Measurements from ENCODE around the gene SEPTIN2.

Gene SEPTIN2

DNA sequence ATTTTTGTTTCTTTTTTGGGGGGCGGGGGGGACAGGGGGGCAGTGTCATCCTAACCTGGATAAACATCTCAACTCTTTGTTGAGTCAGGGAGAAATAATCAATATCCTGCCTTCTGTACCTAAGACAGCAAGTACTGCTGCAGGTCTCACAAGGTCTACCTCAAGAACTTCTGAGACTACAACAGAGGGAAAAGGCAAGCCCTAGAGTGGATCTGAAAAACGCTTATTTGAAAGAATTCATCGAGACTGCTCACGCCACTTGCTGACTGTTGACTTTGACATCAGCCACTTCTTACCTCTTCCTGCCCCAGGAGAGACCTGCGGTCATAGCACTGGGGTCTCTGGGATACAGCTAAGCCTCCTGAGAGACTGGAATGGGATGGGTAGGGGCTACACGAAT is 8.7 kb upstream of the SEPTIN2 start:
- H4K12ac ChIP-seq (ENCODE audit: low read depth, low read length) = no peak overlapping the region
- H3K18ac ChIP-seq (ENCODE audit: low read length) = no peak overlapping the region
- no peak overlapping the region for H2BK12ac ChIP-seq (ENCODE audit: low read length)
- DNase-seq = no peak
- no peak overlapping the region for H3K27ac ChIP-seq (ENCODE audit: low read depth, low read length)
- peaks cover 39% of the 10 kb centered on the region for H3K79me2 ChIP-seq (ENCODE audit: control insufficient read depth, insufficient read depth, low read length, poor library complexity)
- H4K91ac ChIP-seq (ENCODE audit: low read depth, low read length) = no peak overlapping the region
- no peak overlapping the region for H2BK120ac ChIP-seq (ENCODE audit: insufficient read depth, low read length, poor library complexity)
- no peak overlapping the region for H3K14ac ChIP-seq (ENCODE audit: low read length)
- no peak overlapping the region for H2AFZ ChIP-seq (ENCODE audit: insufficient read depth, low read length, poor library complexity)
- no peak overlapping the region for H3K23ac ChIP-seq (ENCODE audit: low read length)
- H3K79me1 ChIP-seq (ENCODE audit: low read length) = no peaks in the 10 kb centered on the region
- no peak overlapping the region for H3K4me2 ChIP-seq (ENCODE audit: low read length)
- no peaks in the 10 kb centered on the region for H3K9me3 ChIP-seq (ENCODE audit: insufficient read depth, low read depth, low read length)
- no CpG with 5 or more reads among the region's 6 CpGs for WGBS (ENCODE audit: extremely low coverage, insufficient coverage, insufficient read length)
- H4K8ac ChIP-seq (ENCODE audit: low read depth, low read length) = no peak overlapping the region
- H3K4ac ChIP-seq (ENCODE audit: low read depth, low read length) = peak overlapping the region; percentile 63
- peaks cover 0 to 3% of the 10 kb centered on the region in 2 experiments for H3K36me3 ChIP-seq (ENCODE audit: control insufficient read depth in 1 of 2, insufficient read depth in 2 of 2, low read length in 2 of 2)
- H3K27me3 ChIP-seq (ENCODE audit: insufficient read depth, low read length) = no peaks in the 10 kb centered on the region
- no peak overlapping the region for H2BK5ac ChIP-seq (ENCODE audit: low read depth, low read length, poor library complexity)
- H3K9ac ChIP-seq (ENCODE audit: low read length) = no peak overlapping the region
- H3K4me3 ChIP-seq (ENCODE audit: low read depth, low read length) = no peak overlapping the region
- no peak overlapping the region for H2AK5ac ChIP-seq (ENCODE audit: low read length)
- peaks cover 9 to 15% of the 10 kb centered on the region in 2 experiments for H3K4me1 ChIP-seq (ENCODE audit: control insufficient read depth in 1 of 2, insufficient read depth in 2 of 2, low read length in 2 of 2)

DNA sequence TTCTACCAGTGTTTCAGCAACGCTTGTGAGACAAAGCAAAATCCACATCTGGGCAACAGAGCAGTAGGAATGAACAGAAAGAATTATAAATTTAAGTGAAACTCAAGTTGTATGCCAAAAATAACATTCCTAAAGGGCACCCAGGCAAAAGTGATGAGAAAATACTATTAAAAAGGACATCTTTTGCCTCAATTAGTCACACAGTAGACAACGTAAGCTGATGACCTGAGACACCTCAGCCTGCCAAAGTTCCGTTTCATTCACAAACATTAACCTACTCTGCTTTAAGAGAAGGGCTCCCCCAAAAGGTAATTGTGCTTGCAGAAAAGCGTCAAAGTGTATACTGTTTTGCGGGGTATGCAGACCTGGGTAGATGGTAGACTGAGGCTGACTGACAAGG is 7.5 kb upstream of the SEPTIN2 start:
- H2BK12ac ChIP-seq (ENCODE audit: low read length) = no peak overlapping the region
- no peaks in the 10 kb centered on the region for H3K9me3 ChIP-seq (ENCODE audit: insufficient read depth, low read depth, low read length)
- no peak overlapping the region for H3K23ac ChIP-seq (ENCODE audit: low read length)
- H3K4me1 ChIP-seq (ENCODE audit: control insufficient read depth in 1 of 2, insufficient read depth in 2 of 2, low read length in 2 of 2) = peaks cover 9 to 12% of the 10 kb centered on the region in 2 experiments
- no peak overlapping the region for H2AFZ ChIP-seq (ENCODE audit: insufficient read depth, low read length, poor library complexity)
- DNase-seq = no peak
- no peak overlapping the region for H3K18ac ChIP-seq (ENCODE audit: low read length)
- H3K4ac ChIP-seq (ENCODE audit: low read depth, low read length) = peak overlapping the region; percentile 68
- H2AK5ac ChIP-seq (ENCODE audit: low read length) = no peak overlapping the region
- H3K36me3 ChIP-seq (ENCODE audit: control insufficient read depth in 1 of 2, insufficient read depth in 2 of 2, low read length in 2 of 2) = peaks cover 0 to 3% of the 10 kb centered on the region in 2 experiments
- H4K12ac ChIP-seq (ENCODE audit: low read depth, low read length) = no peak overlapping the region
- H2BK5ac ChIP-seq (ENCODE audit: low read depth, low read length, poor library complexity) = no peak overlapping the region
- no peak overlapping the region for H3K4me2 ChIP-seq (ENCODE audit: low read length)
- H4K8ac ChIP-seq (ENCODE audit: low read depth, low read length) = no peak overlapping the region
- H2BK120ac ChIP-seq (ENCODE audit: insufficient read depth, low read length, poor library complexity) = no peak overlapping the region
- H3K4me3 ChIP-seq (ENCODE audit: low read depth, low read length) = no peak overlapping the region
- H3K79me2 ChIP-seq (ENCODE audit: control insufficient read depth, insufficient read depth, low read length, poor library complexity) = peaks cover 35% of the 10 kb centered on the region
- no peak overlapping the region for H3K14ac ChIP-seq (ENCODE audit: low read length)
- H4K91ac ChIP-seq (ENCODE audit: low read depth, low read length) = no peak overlapping the region
- no CpG with 5 or more reads among the region's 5 CpGs for WGBS (ENCODE audit: extremely low coverage, insufficient coverage, insufficient read length)
- no peak overlapping the region for H3K27ac ChIP-seq (ENCODE audit: low read depth, low read length)
- no peak overlapping the region for H3K9ac ChIP-seq (ENCODE audit: low read length)
- H3K27me3 ChIP-seq (ENCODE audit: insufficient read depth, low read length) = no peaks in the 10 kb centered on the region
- no peaks in the 10 kb centered on the region for H3K79me1 ChIP-seq (ENCODE audit: low read length)

DNA sequence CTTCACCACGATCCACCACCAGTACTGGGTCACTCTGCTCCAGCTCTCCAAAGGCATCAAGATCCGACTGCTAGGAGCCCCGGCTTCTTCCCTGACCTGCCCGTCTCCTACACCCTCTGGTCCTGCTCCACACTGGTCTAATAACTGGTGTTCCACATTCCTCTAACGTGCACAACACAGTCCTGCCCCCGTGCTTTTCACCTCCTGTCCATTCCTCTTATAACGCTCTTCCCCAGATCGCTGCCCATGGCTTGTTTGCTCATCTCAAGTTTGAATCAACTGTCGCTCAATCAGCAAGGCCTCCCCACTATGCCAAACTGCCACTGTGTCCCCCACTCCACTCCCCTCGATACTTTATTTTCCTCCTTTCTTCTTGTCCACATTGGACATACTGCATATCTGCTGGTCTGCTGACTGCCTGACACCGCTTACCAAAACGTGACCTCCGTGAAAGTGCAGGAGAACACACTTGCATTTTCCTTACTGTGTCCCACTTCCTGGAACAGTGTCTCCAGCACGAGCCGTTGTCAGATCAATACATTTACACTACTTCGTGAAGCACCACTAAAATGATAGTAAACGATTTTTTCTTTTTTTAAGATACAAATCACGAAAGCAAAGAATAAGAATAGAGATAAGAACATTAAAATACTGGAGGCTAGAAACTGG is 6.8 kb upstream of the SEPTIN2 start:
- no peak overlapping the region for H4K8ac ChIP-seq (ENCODE audit: low read depth, low read length)
- H2AFZ ChIP-seq (ENCODE audit: insufficient read depth, low read length, poor library complexity) = no peak overlapping the region
- peaks cover 0 to 3% of the 10 kb centered on the region in 2 experiments for H3K36me3 ChIP-seq (ENCODE audit: control insufficient read depth in 1 of 2, insufficient read depth in 2 of 2, low read length in 2 of 2)
- H3K27ac ChIP-seq (ENCODE audit: low read depth, low read length) = no peak overlapping the region
- no peak overlapping the region for H3K23ac ChIP-seq (ENCODE audit: low read length)
- no peak overlapping the region for H4K12ac ChIP-seq (ENCODE audit: low read depth, low read length)
- no peaks in the 10 kb centered on the region for H3K79me1 ChIP-seq (ENCODE audit: low read length)
- H3K9me3 ChIP-seq (ENCODE audit: insufficient read depth, low read depth, low read length) = no peaks in the 10 kb centered on the region
- peaks cover 37% of the 10 kb centered on the region for H3K79me2 ChIP-seq (ENCODE audit: control insufficient read depth, insufficient read depth, low read length, poor library complexity)
- H3K27me3 ChIP-seq (ENCODE audit: insufficient read depth, low read length) = no peaks in the 10 kb centered on the region
- no peak overlapping the region for H3K18ac ChIP-seq (ENCODE audit: low read length)
- peaks cover 7 to 11% of the 10 kb centered on the region in 2 experiments for H3K4me1 ChIP-seq (ENCODE audit: control insufficient read depth in 1 of 2, insufficient read depth in 2 of 2, low read length in 2 of 2)
- H3K4me2 ChIP-seq (ENCODE audit: low read length) = no peak overlapping the region
- H2BK12ac ChIP-seq (ENCODE audit: low read length) = no peak overlapping the region
- WGBS (ENCODE audit: extremely low coverage, insufficient coverage, insufficient read length) = no CpG with 5 or more reads among the region's 18 CpGs
- no peak for DNase-seq
- H2BK5ac ChIP-seq (ENCODE audit: low read depth, low read length, poor library complexity) = no peak overlapping the region
- H3K4me3 ChIP-seq (ENCODE audit: low read depth, low read length) = no peak overlapping the region
- H3K9ac ChIP-seq (ENCODE audit: low read length) = no peak overlapping the region
- H4K91ac ChIP-seq (ENCODE audit: low read depth, low read length) = no peak overlapping the region
- H2AK5ac ChIP-seq (ENCODE audit: low read length) = no peak overlapping the region
- no peak overlapping the region for H2BK120ac ChIP-seq (ENCODE audit: insufficient read depth, low read length, poor library complexity)
- no peak overlapping the region for H3K14ac ChIP-seq (ENCODE audit: low read length)
- H3K4ac ChIP-seq (ENCODE audit: low read depth, low read length) = peak overlapping the region; percentile 68

DNA sequence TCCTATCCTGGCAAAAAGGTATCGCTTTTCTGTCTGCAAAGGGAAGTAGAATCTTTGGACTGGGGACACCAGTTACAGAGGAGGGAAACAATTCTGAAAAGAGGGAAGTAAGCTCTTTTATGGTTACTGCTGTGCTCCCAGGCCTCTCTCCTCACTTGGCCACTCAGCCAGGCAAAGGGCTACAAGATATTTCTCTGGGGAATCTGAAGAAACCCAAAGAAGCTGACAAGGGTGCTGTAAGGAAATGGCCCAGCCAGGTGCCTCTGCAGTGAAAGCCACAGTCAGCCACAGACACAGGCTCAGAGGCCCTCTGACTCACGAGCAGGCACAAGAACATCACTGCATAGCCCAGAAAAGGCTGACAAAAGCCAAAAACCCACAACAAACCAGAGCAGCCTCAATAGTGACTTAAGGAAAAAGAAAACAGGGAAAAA is 6.0 kb upstream of the SEPTIN2 start:
- no peak overlapping the region for H3K14ac ChIP-seq (ENCODE audit: low read length)
- H2AK5ac ChIP-seq (ENCODE audit: low read length) = no peak overlapping the region
- H3K27ac ChIP-seq (ENCODE audit: low read depth, low read length) = no peak overlapping the region
- H3K4ac ChIP-seq (ENCODE audit: low read depth, low read length) = peak overlapping the region; percentile 30
- H3K18ac ChIP-seq (ENCODE audit: low read length) = no peak overlapping the region
- no peak overlapping the region for H2AFZ ChIP-seq (ENCODE audit: insufficient read depth, low read length, poor library complexity)
- H3K79me2 ChIP-seq (ENCODE audit: control insufficient read depth, insufficient read depth, low read length, poor library complexity) = peaks cover 39% of the 10 kb centered on the region
- H3K4me2 ChIP-seq (ENCODE audit: low read length) = no peak overlapping the region
- no peak overlapping the region for H3K9ac ChIP-seq (ENCODE audit: low read length)
- no peak overlapping the region for H2BK5ac ChIP-seq (ENCODE audit: low read depth, low read length, poor library complexity)
- no peak overlapping the region for H2BK12ac ChIP-seq (ENCODE audit: low read length)
- no peaks in the 10 kb centered on the region for H3K27me3 ChIP-seq (ENCODE audit: insufficient read depth, low read length)
- H3K4me3 ChIP-seq (ENCODE audit: low read depth, low read length) = no peak overlapping the region
- H4K12ac ChIP-seq (ENCODE audit: low read depth, low read length) = no peak overlapping the region
- H3K36me3 ChIP-seq (ENCODE audit: control insufficient read depth in 1 of 2, insufficient read depth in 2 of 2, low read length in 2 of 2) = peaks cover 0 to 3% of the 10 kb centered on the region in 2 experiments
- H3K79me1 ChIP-seq (ENCODE audit: low read length) = peaks cover 2% of the 10 kb centered on the region
- DNase-seq = no peak
- H3K4me1 ChIP-seq (ENCODE audit: control insufficient read depth in 1 of 2, insufficient read depth in 2 of 2, low read length in 2 of 2) = peaks cover 7 to 11% of the 10 kb centered on the region in 2 experiments
- no peak overlapping the region for H2BK120ac ChIP-seq (ENCODE audit: insufficient read depth, low read length, poor library complexity)
- H4K91ac ChIP-seq (ENCODE audit: low read depth, low read length) = no peak overlapping the region
- no peak overlapping the region for H3K23ac ChIP-seq (ENCODE audit: low read length)
- H4K8ac ChIP-seq (ENCODE audit: low read depth, low read length) = no peak overlapping the region
- no CpG with 5 or more reads among the region's 2 CpGs for WGBS (ENCODE audit: extremely low coverage, insufficient coverage, insufficient read length)
- H3K9me3 ChIP-seq (ENCODE audit: insufficient read depth, low read depth, low read length) = no peaks in the 10 kb centered on the region

All from trophoblast cell (in vitro differentiated cells and primary cell).